OCI-LY3 (cell line): ENCODE results near the gene ZDHHC22.

Source experiments
- H2AFZ ChIP-seq: fragments of 200-600, 300-600 bp; shearing (Covaris generic); 2 replicates; pipeline ENCODE4 v1.6.0; 2014; ENCODE audit warnings: antibody characterized with exemption, low read depth, low read length
- H3K27ac ChIP-seq: fragments of 200-600, 300-600 bp; sonication (generic); 2 replicates; pipeline ENCODE4 v1.5.1; 2014; ENCODE audit warnings: mild to moderate bottlenecking, low read length, moderate library complexity, mixed read lengths
- H3K27me3 ChIP-seq: fragments of 200-600, 300-600 bp; sonication (generic); 2 replicates; pipeline ENCODE4 v1.6.1; 2014; ENCODE audit warnings: low read depth, low read length, mixed read lengths
- H3K36me3 ChIP-seq: fragments of 200-600, 300-600 bp; sonication (generic); replicated peaks from 2 replicates; pipeline ENCODE3; 2014; ENCODE audit warnings: low read depth, low read length, mixed read lengths
- H3K4me1 ChIP-seq: fragments of 300-600, 200-600 bp; sonication (generic); 2 replicates; pipeline ENCODE4 v1.6.1; 2014; ENCODE audit warnings: low read length, mixed read lengths
- H3K4me2 ChIP-seq: fragments of 200-600, 300-600 bp; sonication (generic); 2 replicates; pipeline ENCODE4 v1.6.1; 2014; ENCODE audit warnings: low read length, mixed read lengths
- H3K4me3 ChIP-seq: fragments of 300-600, 200-600 bp; sonication (generic); 2 replicates; pipeline ENCODE4 v1.5.1; 2014; ENCODE audit warnings: antibody characterized with exemption, mild to moderate bottlenecking, low read length, moderate library complexity
- H3K79me2 ChIP-seq: fragments of 300-600, 200-600 bp; shearing (Covaris generic); 2 replicates; pipeline ENCODE4 v1.6.1; 2014; ENCODE audit warnings: mild to moderate bottlenecking, low read length, mixed read lengths
- H3K9ac ChIP-seq: fragments of 300-600, 200-600 bp; shearing (Covaris generic); 2 replicates; pipeline ENCODE4 v1.6.0; 2014; ENCODE audit warnings: mild to moderate bottlenecking, low read length, moderate library complexity
- H3K9me3 ChIP-seq: fragments of 200-600, 300-600 bp; shearing (Covaris generic); 2 replicates; pipeline ENCODE4 v1.6.1; 2014; ENCODE audit warnings: low read length, mixed read lengths; ENCODE audit not compliant: insufficient read depth
- H4K20me1 ChIP-seq: fragments of 200-600, 300-600 bp; sonication (generic); 2 replicates; pipeline ENCODE4 v1.6.1; 2016; ENCODE audit warnings: low read length, mixed read lengths; ENCODE audit not compliant: insufficient read depth
- EZH2phosphoT487 ChIP-seq: fragments of 200-600 bp; shearing (Covaris generic); IDR thresholded peaks from 2 replicates; pipeline ENCODE4 v1.6.1; 2018; ENCODE audit warnings: antibody characterized with exemption, mixed run types, low read depth
- TF ChIP-seq, protein P1 (sequence below): fragments of 200-600, 300-600 bp; sonication (generic); IDR thresholded peaks from 2 replicates; pipeline ENCODE4 v1.5.1; 2014; ENCODE audit warnings: antibody characterized with exemption, low read length, low read depth

The ZDHHC22 gene

DNA sequence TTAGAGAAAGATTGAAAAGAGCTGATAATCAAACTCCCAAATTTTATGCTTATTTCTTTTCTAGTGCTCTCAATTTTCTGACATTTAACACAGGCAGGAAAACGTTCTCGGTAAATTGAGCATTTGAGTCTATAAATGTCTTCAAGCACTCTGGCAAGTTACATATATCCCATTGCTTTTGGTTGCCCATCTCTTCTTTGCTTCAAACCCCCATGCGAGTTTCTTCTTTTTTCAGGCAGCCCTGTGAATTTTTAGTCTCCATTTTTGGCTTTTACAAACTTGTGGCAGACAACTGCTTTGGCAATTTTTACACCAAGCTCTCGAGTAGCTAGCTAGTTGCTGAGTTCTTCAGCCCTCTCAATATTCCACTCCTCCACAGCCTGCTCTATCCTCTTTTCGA, 31.3 kb upstream of the ZDHHC22 start:
- Histone ChIP-seq H3K4me2 (no peak overlapping the region), H3K9ac (no peak overlapping the region), H3K4me1 (peaks cover 20% of the 10 kb centered on the region), H3K27ac (no peak overlapping the region), H3K79me2 (no peaks in the 10 kb centered on the region), H3K4me3 (no peak overlapping the region), H3K36me3 (no peaks in the 10 kb centered on the region), H3K9me3 (peaks cover 9% of the 10 kb centered on the region), H2AFZ (no peak overlapping the region), H3K27me3 (peaks cover 8% of the 10 kb centered on the region; the same call in 1 of the 2 replicates), H4K20me1 (no peaks in the 10 kb centered on the region)
- no peak for TF ChIP-seq EZH2phosphoT487
- TF ChIP-seq, protein P1, sequence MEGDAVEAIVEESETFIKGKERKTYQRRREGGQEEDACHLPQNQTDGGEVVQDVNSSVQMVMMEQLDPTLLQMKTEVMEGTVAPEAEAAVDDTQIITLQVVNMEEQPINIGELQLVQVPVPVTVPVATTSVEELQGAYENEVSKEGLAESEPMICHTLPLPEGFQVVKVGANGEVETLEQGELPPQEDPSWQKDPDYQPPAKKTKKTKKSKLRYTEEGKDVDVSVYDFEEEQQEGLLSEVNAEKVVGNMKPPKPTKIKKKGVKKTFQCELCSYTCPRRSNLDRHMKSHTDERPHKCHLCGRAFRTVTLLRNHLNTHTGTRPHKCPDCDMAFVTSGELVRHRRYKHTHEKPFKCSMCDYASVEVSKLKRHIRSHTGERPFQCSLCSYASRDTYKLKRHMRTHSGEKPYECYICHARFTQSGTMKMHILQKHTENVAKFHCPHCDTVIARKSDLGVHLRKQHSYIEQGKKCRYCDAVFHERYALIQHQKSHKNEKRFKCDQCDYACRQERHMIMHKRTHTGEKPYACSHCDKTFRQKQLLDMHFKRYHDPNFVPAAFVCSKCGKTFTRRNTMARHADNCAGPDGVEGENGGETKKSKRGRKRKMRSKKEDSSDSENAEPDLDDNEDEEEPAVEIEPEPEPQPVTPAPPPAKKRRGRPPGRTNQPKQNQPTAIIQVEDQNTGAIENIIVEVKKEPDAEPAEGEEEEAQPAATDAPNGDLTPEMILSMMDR = no peak

DNA sequence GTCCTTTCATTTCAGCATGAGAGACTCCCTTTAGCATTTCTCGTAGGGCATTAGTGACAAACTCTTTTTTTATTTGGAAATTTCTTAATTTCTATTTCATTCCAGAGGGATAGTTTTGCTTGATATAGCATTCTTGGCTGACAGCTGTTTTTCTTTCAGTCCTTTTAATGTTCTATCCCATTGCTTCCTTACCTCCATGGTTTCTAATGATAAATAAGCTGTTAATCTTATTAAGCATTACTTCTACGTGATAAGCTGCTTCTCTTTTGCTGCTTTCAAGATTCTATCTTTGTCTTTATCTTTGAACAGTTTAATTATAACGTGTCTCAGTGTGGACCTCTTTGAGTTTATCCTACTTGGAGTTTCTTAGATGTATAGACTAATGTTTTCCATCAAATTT, 28.5 kb upstream of the ZDHHC22 start:
- no peaks in the 10 kb centered on the region for H3K79me2 ChIP-seq
- no peak for TF ChIP-seq EZH2phosphoT487
- TF ChIP-seq, protein P1 = no peak
- no peak overlapping the region for H3K27ac ChIP-seq
- no peak overlapping the region for H2AFZ ChIP-seq
- no peaks in the 10 kb centered on the region for H4K20me1 ChIP-seq
- peaks cover 8% of the 10 kb centered on the region; the same call in 1 of the 2 replicates for H3K27me3 ChIP-seq
- H3K4me2 ChIP-seq = no peak overlapping the region
- H3K4me1 ChIP-seq = no peaks in the 10 kb centered on the region
- no peaks in the 10 kb centered on the region for H3K36me3 ChIP-seq
- no peak overlapping the region for H3K4me3 ChIP-seq
- peaks cover 9% of the 10 kb centered on the region for H3K9me3 ChIP-seq
- no peak overlapping the region for H3K9ac ChIP-seq

DNA sequence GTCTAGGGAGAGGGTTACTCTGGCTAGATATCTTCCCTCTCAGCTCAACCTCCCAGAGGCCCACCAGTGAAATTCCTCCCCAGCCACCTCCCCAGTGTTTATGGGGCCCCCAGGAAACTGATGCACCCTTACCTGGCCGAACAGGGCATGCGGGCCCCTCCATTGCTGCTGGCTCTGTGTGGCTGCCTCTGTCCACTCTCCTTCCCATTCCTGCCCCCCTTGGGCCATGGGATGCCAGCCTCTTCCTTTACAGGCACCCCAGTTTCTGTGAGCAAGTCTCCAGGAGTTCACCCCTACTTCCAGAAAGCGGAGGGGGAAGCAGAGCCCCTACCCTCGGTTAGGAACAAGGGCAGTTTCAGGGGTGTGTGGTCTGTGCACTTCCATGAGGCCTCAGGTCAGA, 19.4 kb upstream of the ZDHHC22 start:
- H3K27me3 ChIP-seq = peaks cover 20% of the 10 kb centered on the region; the same call in 1 of the 2 replicates
- H3K9me3 ChIP-seq = no peaks in the 10 kb centered on the region
- no peak overlapping the region for H3K27ac ChIP-seq
- no peak overlapping the region for H2AFZ ChIP-seq
- H4K20me1 ChIP-seq = no peaks in the 10 kb centered on the region
- H3K79me2 ChIP-seq = no peaks in the 10 kb centered on the region
- no peak overlapping the region for H3K9ac ChIP-seq
- TF ChIP-seq EZH2phosphoT487 = no peak
- TF ChIP-seq, protein P1 = no peak
- no peak overlapping the region for H3K4me3 ChIP-seq
- H3K4me1 ChIP-seq = no peaks in the 10 kb centered on the region
- H3K4me2 ChIP-seq = no peak overlapping the region
- H3K36me3 ChIP-seq = no peaks in the 10 kb centered on the region

DNA sequence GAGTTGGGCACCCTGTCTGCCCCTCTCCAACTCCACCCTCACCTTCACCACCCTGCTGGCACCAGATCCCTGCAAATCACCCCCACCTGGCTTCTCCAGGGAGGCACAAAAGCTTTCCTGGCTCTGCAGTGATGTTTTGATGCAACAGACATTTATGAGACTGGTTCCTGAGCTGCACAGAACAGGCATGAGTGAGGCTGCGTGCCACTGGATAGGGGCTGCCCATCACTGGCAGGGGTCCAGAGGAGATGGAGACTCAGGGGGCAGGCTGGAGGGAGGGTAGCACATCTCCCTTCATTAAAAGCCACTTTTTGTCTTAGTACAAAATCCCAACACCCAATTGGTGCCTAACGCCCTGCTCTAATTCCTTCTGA, 17.3 kb upstream of the ZDHHC22 start:
- no peak overlapping the region for H3K27ac ChIP-seq

More for the DNA sequence above, 17.3 kb upstream of the ZDHHC22 start:
- no peaks in the 10 kb centered on the region for H4K20me1 ChIP-seq
- H3K9ac ChIP-seq = no peak overlapping the region
- no peaks in the 10 kb centered on the region for H3K36me3 ChIP-seq
- H2AFZ ChIP-seq = no peak overlapping the region
- no peaks in the 10 kb centered on the region for H3K79me2 ChIP-seq
- no peak overlapping the region for H3K4me2 ChIP-seq
- peaks cover 20% of the 10 kb centered on the region; the same call in 1 of the 2 replicates for H3K27me3 ChIP-seq
- H3K4me1 ChIP-seq = peaks cover 18% of the 10 kb centered on the region
- no peak overlapping the region for H3K4me3 ChIP-seq
- no peaks in the 10 kb centered on the region for H3K9me3 ChIP-seq
- TF ChIP-seq, protein P1 = no peak
- TF ChIP-seq EZH2phosphoT487 = no peak
